Stimulated activated CD8-positive, alpha-beta memory T cell treated with anti-CD3 and anti-CD28 coated beads, Interleukin-12 subunit alpha, Interleukin-12 subunit beta, amount 100 ng/mL, for 1 hour (primary cell): Measurements from ENCODE around the gene GH1.
"Not testable (repeated sequence)": the region's sequence is repeated elsewhere in the genome, so short reads cannot be mapped to it uniquely, and the experiment has no call there.

Experiments used
- DNase-seq: peaks from one replicate; pipeline ENCODE4 v3.0.0-alpha.2; 2020; ENCODE audit warnings: low read depth

GH1 gene

GRCh38 chr17:63926164-63926563, 7.5 kb upstream of the GH1 start:
- DNase-seq = no peak

- no peak for DNase-seq
These were observed 7.0 kb upstream of the GH1 start for GRCh38 chr17:63925615-63926014.

DNA sequence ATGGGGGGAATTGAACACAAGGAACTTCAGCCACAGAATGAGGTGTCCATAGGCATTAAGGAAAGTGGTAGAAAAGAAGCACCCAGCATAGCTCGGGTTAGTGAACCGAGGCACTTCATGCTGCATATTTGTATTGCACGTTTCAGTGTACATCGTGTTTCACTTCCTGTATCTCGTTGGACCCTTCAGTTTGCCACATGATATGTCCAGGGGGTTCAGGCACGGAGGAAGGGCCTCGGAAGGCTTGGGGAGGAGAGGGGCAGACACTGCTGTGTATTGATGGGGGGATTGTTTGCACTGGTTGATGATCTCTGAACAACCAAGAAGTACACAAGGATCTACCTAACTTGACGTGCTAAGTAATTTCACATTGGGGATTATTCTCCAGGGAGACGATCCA, 3.8 kb upstream of the GH1 start:
- not testable (repeated sequence) for DNase-seq

GRCh38 chr17:63920779-63921178, 2.1 kb upstream of the GH1 start:
- not testable (repeated sequence) for DNase-seq

- not testable (repeated sequence) for DNase-seq
These were observed 1.4 kb upstream of the GH1 start for GRCh38 chr17:63920050-63920449.

- peak; percentile 59 for DNase-seq
These were observed 678 bp upstream of the GH1 start for GRCh38 chr17:63919311-63919723.

- no peak for DNase-seq
These were observed 334 bp downstream of the GH1 start for GRCh38 chr17:63918305-63918704.

DNA sequence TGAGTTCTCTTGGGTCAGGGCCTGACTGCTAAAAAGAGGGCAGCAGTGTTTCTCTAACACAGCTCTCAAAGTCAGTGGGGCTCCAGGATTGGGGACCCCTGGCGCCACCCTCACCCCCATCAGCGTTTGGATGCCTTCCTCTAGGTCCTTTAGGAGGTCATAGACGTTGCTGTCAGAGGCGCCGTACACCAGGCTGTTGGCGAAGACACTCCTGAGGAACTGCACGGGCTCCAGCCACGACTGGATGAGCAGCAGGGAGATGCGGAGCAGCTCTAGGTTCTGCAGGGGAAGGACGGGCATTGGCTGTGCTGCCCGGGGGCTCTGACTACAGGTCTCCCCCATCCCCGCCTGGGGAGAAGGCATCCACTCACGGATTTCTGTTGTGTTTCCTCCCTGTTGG, 993 bp downstream of the GH1 start:
- no peak for DNase-seq

- not testable (repeated sequence) for DNase-seq
These were observed 1.4 kb downstream of the GH1 start for GRCh38 chr17:63917206-63917605.

- DNase-seq = no peak
These were observed 2.0 kb downstream of the GH1 start for GRCh38 chr17:63916566-63917185.

- DNase-seq = not testable (repeated sequence)
These were observed 2.9 kb downstream of the GH1 start for GRCh38 chr17:63915753-63916152.

- DNase-seq = no peak
These were observed 4.2 kb downstream of the GH1 start for GRCh38 chr17:63914471-63914870.

DNA sequence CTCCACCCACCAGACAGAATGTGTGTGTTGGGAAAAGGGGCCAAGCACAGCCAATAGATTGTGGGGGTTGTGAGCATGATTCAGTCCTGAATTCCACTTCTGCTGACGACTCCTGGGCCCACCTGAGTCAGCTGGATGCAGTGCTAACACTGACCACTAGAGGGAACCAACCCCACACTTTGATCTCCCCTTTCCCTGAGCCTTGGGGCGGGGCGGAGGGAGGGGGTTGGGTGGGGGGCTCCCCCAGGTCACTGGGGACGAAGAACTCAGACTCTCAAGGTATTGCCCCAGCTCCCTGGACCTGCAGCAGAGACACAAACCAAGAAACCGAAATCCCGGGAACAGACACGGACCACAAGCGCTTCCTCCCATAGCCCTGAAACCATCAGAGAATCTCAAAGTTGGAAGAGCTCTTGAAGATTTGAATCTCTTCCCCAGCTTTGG, 7.0 kb downstream of the GH1 start:
- DNase-seq = peak; percentile 50

GRCh38 chr17:63911041-63911635, 7.5 kb downstream of the GH1 start, which contains the start of gene CSHL1:
TSS of gene CSHL1 (minus strand) at chr17:63911258. CDS start at chr17:63911196, 62 bp downstream.
- no peak for DNase-seq

DNA sequence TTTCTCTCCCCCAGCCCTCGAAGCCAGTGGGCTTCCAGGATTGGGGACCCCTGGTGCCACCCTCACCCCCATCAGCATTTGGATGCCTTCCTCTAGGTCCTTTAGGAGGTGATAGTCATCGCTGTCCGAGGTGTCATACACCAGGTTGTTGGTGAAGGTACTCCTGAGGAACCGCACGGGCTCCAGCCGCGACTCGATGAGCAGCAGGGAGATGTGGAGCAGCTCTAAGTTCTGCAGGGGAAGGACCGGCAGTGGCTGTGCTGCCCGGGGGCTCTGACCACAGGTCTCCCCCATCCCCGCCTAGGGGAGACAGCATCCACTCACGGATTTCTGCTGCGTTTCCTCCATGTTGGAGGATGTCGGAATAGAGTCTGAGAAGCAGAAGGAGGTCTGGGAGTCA, 8.5 kb downstream of the GH1 start:
- no peak for DNase-seq

DNA sequence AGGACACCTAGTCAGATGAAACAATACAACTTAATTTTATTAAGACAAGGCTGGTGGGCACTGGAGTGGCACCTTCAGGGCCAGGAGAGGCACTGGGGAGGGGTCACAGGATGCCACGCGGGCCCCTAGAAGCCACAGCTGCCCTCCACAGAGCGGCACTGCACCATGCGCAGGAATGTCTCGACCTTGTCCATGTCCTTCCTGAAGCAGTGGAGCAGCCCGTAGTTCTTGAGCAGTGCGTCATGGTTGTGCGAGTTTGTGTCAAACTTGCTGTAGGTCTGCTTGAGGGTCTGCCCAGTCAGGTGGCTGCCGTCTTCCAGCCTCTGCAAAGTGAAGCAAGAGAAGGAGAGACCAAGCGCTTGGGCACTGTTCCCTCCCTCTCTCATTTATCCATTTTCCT, 9.1 kb downstream of the GH1 start:
- DNase-seq = not testable (repeated sequence)

GRCh38 chr17:63907161-63907778, 11.4 kb downstream of the GH1 start:
- DNase-seq = not testable (repeated sequence)

DNA sequence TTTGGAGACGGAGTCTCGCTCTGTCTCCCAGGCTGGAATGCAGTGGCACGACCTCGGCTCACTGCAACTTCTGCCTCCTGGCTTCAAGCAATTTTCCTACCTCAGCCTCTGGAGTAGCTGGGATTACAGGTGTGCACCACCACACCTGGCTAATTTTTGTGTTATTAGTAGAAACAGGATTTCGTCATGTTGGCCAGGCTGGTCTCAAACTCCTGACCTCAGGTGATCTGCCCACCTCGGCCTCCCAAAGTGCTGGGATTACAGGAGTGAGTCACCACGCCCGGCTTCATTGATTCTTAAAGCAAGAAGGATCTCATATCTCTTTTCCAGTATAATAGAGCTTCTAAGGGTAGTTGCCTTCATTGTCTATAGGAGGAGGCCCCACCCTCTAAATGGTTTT, 13.8 kb downstream of the GH1 start:
- DNase-seq = not testable (repeated sequence)

DNA sequence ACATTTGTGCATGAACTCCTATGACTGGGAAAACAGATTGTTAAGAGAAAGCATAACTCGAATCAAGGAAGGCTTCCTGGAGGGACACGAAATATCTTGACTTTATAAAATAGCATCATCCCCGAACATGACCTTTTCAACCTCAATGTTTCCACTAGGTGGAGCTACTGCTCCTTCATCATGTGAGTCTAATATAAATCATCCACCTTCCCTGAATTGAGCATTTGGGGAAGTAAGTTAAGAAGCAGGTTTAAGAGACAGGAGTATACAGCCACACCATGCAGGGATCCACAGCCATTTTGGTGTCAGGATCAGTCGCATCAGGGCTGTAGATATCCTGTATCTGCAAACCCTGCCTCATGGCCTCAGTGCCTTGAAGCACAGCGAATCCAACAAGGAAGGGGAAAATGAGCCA, 14.8 kb downstream of the GH1 start:
- DNase-seq = not testable (repeated sequence)

DNA sequence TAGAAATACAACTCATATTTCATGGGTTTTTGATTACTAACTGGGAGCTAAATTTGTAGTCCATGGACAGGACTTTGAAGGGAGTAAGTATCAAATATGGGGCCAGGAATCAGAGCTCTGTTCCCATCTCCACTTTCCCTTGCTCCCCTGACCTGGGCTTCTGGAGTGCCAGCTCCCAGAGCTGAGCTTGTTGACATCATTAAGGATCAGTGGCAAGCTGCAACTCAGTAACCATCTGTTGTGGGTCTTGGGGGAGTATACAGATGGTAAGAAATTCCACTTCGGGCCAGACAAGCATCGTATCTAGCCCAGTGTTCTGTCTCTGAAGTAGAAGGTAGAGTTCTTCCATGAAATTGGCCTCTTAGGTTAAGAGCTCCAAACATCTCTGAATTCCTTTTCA, 16.7 kb downstream of the GH1 start:
- not testable (repeated sequence) for DNase-seq

GRCh38 chr17:63898899-63899798, 19.5 kb downstream of the GH1 start:
- not testable (repeated sequence) for DNase-seq
